Stimulated activated CD4-positive, alpha-beta T cell treated with anti-CD3 and anti-CD28 coated beads, TNF-alpha, amount 100 ng/mL, for 48 hours (primary cell): ENCODE results near the gene ZC3H6.
"Not testable (repeated sequence)": the region's sequence is repeated elsewhere in the genome, so short reads cannot be mapped to it uniquely, and the experiment has no call there.

Experiments
- DNase-seq, 3 donors: peaks; one replicate each; pipeline ENCODE4 v3.0.0-alpha.2; 2020; ENCODE audit warnings: low read depth in 3 of 3

Gene ZC3H6

DNA sequence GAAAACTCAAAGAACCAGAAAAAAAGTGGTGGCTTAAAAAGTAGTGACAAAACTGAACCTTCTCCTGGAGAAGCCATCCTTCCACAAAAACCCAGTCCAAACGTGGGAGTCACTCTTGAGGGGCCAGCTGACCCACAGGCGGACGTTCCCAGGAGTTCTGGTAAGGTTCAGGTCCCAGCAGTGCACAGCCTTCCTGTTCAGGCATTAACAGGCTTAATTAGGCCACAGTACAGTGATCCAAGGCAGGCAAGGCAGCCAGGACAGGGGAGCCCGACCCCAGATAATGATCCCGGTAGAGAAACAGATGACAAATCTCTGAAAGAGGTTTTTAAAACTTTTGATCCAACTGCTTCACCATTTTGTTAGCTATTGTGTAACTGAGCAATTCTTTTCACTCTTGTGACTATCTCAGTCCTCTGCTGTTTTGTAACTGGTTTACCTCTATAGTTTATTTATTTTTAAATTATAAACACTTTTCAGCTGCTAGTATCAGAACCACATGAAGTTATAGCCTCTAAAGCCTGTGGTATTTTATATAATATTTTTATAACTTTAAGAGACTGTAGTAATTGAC is 56.8 kb downstream of the ZC3H6 start:
- DNase-seq = no peak

DNA sequence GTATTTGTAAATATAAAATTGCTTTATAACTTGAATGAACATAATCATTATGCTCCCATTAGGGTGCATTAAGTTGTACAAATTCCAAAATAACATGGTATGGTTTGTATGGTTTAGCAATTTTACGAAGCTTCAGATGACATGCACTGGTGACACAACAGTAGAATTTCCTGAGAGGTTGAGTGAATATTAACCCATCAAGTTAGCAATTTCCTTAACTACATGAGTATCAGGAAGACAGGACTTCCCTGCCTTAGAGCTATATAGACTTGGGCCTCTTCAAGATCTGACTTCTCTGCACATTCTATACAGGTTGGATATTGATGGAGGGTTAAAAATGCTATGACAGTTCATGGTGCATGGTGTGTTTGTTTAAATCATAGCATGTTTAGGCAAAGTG is 60.2 kb downstream of the ZC3H6 start:
- no peak for DNase-seq

DNA sequence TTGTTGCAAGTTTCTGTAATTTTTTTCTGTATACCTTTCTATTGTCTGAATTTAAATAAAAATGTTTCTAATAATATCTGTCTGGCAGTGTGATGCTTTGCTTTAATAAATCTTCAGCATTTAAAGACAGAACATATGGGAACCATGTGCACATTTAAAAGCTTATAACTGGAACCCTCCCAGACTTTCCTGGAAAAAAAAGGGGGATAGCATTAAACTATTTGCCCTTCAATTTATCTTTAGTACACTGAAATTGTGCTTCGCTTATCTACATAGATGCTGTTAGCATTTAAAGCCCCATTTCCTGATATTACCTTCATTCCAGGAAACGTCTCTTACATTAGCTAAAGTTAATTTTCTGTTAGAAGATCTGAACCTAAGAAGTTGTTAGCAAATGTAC is 64.6 kb downstream of the ZC3H6 start:
- DNase-seq = no peak

DNA sequence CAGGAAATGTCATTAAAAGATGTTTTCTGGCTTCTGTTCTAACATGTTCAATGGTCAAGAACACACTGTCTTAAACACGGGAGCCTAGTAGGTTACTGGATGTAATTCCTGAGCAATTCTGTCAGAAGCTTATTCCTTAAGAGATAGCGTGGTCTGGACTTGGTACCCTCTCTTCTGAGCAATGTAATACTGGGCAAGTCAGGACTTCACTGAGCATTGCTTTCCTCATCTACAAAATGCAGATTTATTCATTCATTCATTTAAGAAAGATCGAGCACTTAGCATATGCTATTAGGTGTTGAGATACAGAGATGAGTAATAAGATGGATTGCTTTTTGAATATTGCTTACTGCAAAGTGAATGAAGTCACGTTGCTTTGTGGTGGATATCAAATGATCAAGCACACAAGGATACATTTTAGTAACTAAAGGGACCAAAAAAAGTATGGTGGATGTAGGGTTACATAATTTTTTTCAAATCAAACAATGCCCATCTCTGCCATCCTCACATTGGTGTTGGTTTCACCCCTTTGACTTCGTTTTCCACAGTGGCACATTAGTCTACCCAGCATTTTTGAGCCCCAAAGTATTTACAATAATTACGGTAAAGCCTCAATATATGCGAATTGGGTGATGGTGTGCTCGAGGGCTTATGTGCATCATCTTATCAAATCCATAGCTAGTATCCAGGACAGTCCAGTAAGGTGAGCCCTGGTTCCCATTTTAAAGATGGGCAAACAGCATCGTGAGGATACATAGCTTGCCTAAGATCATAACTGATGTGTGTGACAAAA is 65.3 kb downstream of the ZC3H6 start:
- DNase-seq = no peak

DNA sequence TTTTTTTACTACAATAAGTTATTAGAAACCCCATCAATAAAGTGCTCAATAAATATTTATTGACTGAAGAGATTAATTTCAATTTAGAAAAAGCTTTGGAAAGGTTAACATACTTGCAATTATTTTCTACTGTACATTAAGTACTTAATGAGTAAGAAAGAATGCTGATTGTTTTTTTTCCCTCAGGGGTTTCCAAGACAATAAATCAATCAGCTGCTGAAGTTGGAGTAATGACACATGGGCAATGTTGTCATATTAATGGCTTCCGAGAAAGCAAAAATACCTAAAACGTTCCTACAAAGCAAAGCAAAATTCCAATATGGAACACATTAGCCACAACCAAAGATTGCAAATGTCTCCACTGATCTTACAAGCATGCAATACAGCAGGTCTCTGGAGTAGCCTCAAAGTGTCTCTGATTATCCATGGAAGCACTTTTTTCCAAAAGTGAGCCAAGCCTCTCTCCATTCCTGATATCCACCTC is 66.7 kb downstream of the ZC3H6 start:
- no peak for DNase-seq

DNA sequence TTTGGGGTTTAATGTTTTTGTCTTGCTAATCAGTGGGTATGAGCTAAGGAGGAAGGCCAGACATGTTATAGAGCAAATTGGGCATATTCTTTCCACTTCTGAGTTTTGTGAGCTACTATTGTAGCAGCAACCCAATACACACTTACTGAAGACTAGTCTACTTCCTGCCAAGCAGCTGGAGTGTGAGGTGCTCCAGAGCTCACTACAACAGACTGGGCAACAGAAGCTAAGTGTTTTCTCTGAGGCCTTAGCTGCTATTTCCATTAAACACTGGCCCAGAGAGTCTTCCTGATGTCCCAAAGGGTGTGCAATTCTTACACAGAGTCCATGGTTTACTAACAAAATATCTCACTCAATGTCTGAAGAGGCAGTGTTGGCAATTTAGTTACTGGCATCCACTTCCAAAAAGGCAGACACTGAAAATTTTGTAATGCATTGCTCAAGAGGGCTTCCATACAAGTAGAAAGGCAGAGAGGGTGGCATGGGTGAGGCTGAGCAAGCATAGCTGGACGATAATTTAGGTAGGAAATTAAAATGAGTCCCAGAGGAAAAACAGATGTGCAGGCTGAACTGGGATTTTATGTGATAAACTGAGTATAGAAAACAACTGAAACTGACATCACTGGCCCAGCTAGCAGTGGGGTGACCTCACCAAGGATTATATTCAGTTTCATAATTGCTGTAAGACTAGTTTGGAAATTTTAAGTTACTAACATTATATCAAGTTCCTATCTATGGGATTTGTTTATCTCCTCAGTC is 68.6 kb downstream of the ZC3H6 start:
- no peak for DNase-seq

DNA sequence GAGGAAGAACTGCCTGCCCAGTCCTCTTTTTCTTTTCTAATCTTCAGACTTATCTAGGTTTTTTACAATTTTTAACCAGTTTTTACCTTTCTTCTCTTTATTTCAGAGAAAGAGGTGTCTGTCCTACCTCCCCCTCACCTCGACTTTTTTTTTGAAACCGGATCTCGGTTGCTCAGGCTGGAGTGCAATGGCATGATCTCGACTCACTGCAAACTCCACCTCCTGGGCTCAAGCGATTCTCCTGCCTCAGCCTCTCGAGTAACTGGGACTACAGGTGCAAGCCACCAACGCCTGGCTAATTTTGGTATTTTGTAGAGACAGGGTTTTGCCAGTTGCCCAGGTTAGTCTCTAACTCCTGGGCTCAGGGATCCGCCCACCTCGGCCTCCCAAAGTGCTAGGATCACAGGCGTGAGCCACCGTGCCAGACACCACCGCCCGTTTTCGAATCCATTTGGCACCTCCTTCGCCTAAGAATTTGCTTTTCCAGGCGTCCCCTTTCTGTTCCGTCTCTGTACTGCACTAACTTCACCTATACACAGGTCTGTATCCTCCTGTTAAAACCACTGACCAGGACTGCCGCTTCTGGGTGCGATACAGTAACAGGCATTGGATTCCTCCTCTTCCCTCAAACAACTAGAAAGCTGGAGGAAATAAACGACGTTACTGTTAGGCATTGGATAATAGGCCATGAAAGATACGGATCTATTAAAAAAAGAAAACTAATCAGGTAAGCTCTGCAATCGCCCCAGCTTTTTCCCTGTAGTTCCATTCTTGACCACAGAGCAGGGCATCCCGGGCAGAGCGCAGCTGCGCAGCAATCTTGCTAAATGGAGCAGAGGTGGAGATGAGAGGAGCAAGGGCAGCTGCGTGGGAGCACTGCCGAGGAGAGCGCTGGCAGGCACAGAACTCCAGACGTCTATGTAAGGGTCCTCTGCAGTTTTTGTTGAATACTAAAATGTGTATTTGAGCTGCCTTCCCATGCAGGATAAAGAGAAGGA is 69.9 kb downstream of the ZC3H6 start:
- no peak for DNase-seq

DNA sequence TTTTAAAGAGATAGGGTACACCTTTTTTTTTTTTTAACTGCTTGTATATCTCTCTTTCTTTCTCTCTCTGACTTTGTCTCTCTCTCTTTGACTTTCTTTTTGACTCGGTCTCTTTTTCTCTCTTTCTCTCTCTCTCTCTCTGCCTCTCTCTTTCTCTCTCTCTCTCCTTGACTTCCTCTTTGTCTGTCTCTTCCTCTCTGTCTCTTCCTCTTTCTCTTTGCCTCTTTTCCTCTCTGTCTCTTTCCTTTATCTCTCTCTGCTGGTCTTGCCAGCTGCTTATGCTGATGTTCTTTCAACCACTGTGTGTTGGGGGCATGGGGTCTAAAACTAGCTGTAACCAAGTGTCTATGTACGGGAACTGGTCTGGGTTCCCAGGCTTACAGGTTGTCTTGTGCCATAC is 76.9 kb downstream of the ZC3H6 start:
- DNase-seq = not testable (repeated sequence)

DNA sequence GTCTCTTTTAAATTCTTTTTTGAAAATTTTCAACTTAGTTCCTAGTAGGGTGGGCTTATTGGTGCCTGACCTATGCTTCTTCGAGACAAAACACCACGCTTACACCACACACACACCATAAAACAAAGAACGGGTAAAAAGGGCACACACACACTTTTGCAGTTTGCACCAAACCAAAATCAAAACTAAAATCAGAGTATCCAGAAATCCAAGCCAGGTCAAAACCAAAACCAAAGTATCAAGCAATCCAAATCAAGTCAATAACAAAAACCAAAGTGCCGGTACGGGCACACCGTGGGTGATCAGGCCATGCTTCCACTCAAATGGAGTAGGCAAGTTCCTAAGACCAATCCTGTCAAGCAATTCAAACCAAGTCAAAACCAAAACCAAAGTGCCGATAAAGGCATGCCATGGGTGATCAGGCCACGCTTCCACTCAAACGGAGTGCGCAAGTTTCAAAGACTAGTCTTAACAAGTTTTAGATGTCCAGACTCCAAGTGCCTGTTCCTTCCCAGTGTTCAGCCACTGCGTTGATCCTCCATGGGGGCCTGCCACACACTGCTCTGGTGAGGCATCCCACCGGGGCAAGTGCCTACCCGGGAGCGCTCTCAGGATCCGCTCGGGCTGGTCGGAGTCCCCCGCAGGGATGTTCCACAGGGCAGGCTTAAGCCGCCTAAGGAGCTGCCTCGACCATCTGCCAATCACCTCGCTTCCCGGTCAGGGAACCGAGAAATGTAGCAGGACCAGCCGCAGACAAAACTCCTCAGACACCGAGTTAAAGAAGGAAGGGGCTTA is 77.6 kb downstream of the ZC3H6 start:
- DNase-seq = not testable (repeated sequence)

DNA sequence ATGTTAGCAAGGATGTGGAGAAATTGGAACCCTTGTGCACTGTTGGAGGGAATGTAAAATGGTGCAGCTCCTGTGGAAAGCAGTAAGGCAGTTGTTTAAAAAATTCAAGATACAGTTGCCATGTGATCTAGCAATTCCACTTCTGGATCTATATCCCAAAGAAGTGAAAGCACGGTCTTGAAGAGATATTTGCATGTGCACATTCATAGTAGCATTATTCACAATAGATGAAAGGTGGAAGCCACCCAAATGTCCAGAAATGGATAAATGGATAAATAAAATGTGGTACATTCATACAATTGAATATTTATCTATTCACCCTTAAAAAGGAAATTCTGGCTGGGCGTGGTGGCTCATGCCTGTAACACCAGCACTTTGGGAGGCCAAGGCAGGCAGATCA is 78.9 kb downstream of the ZC3H6 start:
- DNase-seq = not testable (repeated sequence)

DNA sequence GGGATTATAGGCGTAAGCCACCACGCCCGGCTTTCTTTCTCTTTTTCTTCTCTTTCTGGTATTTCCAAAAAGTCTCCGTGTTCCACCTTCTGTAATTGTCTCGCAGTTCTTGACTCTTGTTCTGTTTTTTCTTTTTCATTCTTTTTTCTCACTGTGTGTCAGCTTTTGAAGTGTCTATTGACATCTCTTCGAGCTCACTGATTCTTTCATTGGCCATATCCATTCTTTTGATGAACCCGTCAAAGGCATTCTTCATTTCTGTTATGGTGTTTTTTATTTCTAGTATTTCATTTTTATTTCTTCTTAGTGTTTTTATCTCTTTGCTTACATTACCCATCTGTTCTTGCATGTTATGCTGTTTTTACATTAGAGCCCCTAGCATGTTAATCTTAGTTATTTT is 84.7 kb downstream of the ZC3H6 start:
- not testable (repeated sequence) for DNase-seq
